Measurements from ENCODE around the gene IGSF21.

- TF ChIP-seq POLR2A (IDR thresholded peaks at IDR 0.05) = no peak
- TF ChIP-seq, protein P1, sequence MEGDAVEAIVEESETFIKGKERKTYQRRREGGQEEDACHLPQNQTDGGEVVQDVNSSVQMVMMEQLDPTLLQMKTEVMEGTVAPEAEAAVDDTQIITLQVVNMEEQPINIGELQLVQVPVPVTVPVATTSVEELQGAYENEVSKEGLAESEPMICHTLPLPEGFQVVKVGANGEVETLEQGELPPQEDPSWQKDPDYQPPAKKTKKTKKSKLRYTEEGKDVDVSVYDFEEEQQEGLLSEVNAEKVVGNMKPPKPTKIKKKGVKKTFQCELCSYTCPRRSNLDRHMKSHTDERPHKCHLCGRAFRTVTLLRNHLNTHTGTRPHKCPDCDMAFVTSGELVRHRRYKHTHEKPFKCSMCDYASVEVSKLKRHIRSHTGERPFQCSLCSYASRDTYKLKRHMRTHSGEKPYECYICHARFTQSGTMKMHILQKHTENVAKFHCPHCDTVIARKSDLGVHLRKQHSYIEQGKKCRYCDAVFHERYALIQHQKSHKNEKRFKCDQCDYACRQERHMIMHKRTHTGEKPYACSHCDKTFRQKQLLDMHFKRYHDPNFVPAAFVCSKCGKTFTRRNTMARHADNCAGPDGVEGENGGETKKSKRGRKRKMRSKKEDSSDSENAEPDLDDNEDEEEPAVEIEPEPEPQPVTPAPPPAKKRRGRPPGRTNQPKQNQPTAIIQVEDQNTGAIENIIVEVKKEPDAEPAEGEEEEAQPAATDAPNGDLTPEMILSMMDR (IDR thresholded peaks at IDR 0.05) = no peak
These were observed 36.5 kb downstream of the IGSF21 start for GRCh38 chr1:18144062-18144461.
